GM12878 (cell line): ENCODE measurements around the gene ATN1. TPM values are rescaled to one million over a fixed set of nuclear protein-coding genes. Genes with fewer than 3 reads are reported as not detected.

Source experiments
- BACH1 ChIP-seq: fragments of 450-650 bp; IDR thresholded peaks from 2 replicates; pipeline ENCODE4 v1.6.1; 2017; ENCODE audit warnings: mild to moderate bottlenecking, borderline replicate concordance
- BCLAF1 ChIP-seq: fragments of 450-650 bp; IDR thresholded peaks from 2 replicates; pipeline ENCODE4 v1.6.1; 2017; ENCODE audit warnings: antibody characterized with exemption, mild to moderate bottlenecking, moderate library complexity
- BHLHE40 ChIP-seq, 2 experiments: fragments of 450-650 bp in 1 of 2; IDR thresholded peaks; 2 replicates each; pipeline ENCODE4 v1.6.1; 2011 to 2017; ENCODE audit warnings: low read depth in 2 of 2, borderline replicate concordance in 1 of 2, improper control_type of control experiment in 1 of 2, low read length in 1 of 2, mild to moderate bottlenecking in 1 of 2
- CEBPZ ChIP-seq: fragments of 150-350 bp; IDR thresholded peaks from 2 replicates; pipeline ENCODE4 v1.6.1; 2016; ENCODE audit warnings: low read depth, low read length
- CHD4 ChIP-seq: fragments of 200-600 bp; sonication (generic); IDR thresholded peaks from 2 replicates; pipeline ENCODE4 v1.6.1; 2016; ENCODE audit warnings: mild to moderate bottlenecking
- KDM1A ChIP-seq: fragments of 200-600 bp; sonication (generic); IDR thresholded peaks from 2 replicates; pipeline ENCODE4 v1.6.1; 2016; ENCODE audit warnings: borderline replicate concordance
- NFYB ChIP-seq: IDR thresholded peaks from 2 replicates; pipeline ENCODE4 v1.6.1; 2011; ENCODE audit warnings: low read depth, mild to moderate bottlenecking, low read length, improper control_type of control experiment, moderate library complexity; ENCODE audit not compliant: insufficient read depth
- RBBP5 ChIP-seq: fragments of 200-600 bp; sonication (generic); conservative IDR thresholded peaks from 2 replicates; pipeline ENCODE4 v1.6.1; 2016
- SRF ChIP-seq, 2 experiments: IDR thresholded peaks; 2 replicates each; pipeline ENCODE4 v1.6.1; 2011; ENCODE audit warnings: low read depth in 2 of 2, low read length in 2 of 2, mild to moderate bottlenecking in 1 of 2, moderate library complexity in 1 of 2
- TCF3 ChIP-seq: IDR thresholded peaks from 2 replicates; pipeline ENCODE4 v1.6.1; 2012; ENCODE audit warnings: low read depth, mild to moderate bottlenecking, low read length, borderline replicate concordance; ENCODE audit not compliant: insufficient read depth
- YY1 ChIP-seq: IDR thresholded peaks from 2 replicates; pipeline ENCODE4 v1.6.1; 2011; ENCODE audit warnings: low read depth, mild to moderate bottlenecking, low read length
- ZNF207 ChIP-seq: fragments of 450-650 bp; IDR thresholded peaks from 2 replicates; pipeline ENCODE4 v1.6.1; 2014; ENCODE audit warnings: antibody characterized with exemption, mild to moderate bottlenecking, borderline replicate concordance
- ZNF687 ChIP-seq: fragments of 450-650 bp; IDR thresholded peaks from 2 replicates; pipeline ENCODE4 v1.6.1; 2017; ENCODE audit warnings: mild to moderate bottlenecking, moderate library complexity
- polyA plus RNA-seq, 11 experiments: library from polyadenylated mRNA; depleted of rRNA in 4 of 11; unstranded in 6 of 11; stranded (reverse) in 5 of 11; fragments of >200 nt; fragmentation: Nextera tagmentation in 4 of 11; fragmentation: Illumina TruSeq in 1 of 11; extraction: Ambion mirVana in 4 of 11; extraction: Trizol in 1 of 11; gene quantifications; 1 replicate in 1 of 11; 2 replicates in 10 of 11; pipeline versions ENCODE4 v1.2.1 to v1.2.3, GENCODE V29; 2011 to 2016; ENCODE audit warnings: inconsistent platforms in 2 of 11, missing spikeins in 2 of 11, low read depth in 1 of 11
- total RNA-seq, 4 experiments: library from RNA; depleted of rRNA in 3 of 4; stranded (reverse); fragments of >200 nt in 3 of 4; fragmentation: Illumina TruSeq in 1 of 4; extraction: Trizol in 1 of 4; gene quantifications; 2 replicates each; pipeline versions ENCODE4 v1.2.1 to v1.2.3, GENCODE V29; 2013 to 2021
- TF ChIP-seq, protein P1 (sequence below): fragments of 450-650 bp; IDR thresholded peaks from 2 replicates; pipeline ENCODE4 v1.6.1; 2017; ENCODE audit warnings: low read depth, mild to moderate bottlenecking, moderate library complexity
- TF ChIP-seq, protein P2 (sequence below): IDR thresholded peaks from 2 replicates; pipeline ENCODE4 v1.6.1; 2011; ENCODE audit warnings: mild to moderate bottlenecking, low read depth, low read length, moderate library complexity; ENCODE audit not compliant: insufficient replicate concordance

Gene ATN1
- total and polyA plus RNA-seq, 10 of the 15 experiments (the other 5 are each of a cell fraction or from before 2014, with no cell fraction given) = 0.08 to 44.5 (median 5.0) TPM

- no peak for TF ChIP-seq CEBPZ
- peak; percentile 38; the same call in 1 of the 2 replicates for TF ChIP-seq ZNF207
- TF ChIP-seq TCF3 = peak; percentile 42; the same call in 1 of the 2 replicates
- TF ChIP-seq BCLAF1 = no peak
- no peak; the same call in 1 of the 2 replicates for TF ChIP-seq CHD4
- peak; percentile 88 to 91 for TF ChIP-seq BHLHE40 (IDR thresholded peaks at IDR 0.05; ENCODE audit: borderline replicate concordance in 1 of 2, low read depth in 2 of 2, low read length in 1 of 2)
- TF ChIP-seq ZNF687 = peak; percentile 93
- no peak for TF ChIP-seq NFYB
- no peak for TF ChIP-seq KDM1A
- no peak for TF ChIP-seq RBBP5
- TF ChIP-seq, protein P1, sequence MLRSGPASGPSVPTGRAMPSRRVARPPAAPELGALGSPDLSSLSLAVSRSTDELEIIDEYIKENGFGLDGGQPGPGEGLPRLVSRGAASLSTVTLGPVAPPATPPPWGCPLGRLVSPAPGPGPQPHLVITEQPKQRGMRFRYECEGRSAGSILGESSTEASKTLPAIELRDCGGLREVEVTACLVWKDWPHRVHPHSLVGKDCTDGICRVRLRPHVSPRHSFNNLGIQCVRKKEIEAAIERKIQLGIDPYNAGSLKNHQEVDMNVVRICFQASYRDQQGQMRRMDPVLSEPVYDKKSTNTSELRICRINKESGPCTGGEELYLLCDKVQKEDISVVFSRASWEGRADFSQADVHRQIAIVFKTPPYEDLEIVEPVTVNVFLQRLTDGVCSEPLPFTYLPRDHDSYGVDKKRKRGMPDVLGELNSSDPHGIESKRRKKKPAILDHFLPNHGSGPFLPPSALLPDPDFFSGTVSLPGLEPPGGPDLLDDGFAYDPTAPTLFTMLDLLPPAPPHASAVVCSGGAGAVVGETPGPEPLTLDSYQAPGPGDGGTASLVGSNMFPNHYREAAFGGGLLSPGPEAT = peak; percentile 97
- TF ChIP-seq BACH1 = no peak; the same call in 1 of the 2 replicates
- TF ChIP-seq, protein P2, sequence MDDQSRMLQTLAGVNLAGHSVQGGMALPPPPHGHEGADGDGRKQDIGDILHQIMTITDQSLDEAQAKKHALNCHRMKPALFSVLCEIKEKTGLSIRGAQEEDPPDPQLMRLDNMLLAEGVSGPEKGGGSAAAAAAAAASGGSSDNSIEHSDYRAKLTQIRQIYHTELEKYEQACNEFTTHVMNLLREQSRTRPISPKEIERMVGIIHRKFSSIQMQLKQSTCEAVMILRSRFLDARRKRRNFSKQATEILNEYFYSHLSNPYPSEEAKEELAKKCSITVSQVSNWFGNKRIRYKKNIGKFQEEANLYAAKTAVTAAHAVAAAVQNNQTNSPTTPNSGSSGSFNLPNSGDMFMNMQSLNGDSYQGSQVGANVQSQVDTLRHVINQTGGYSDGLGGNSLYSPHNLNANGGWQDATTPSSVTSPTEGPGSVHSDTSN = peak; percentile 7
- TF ChIP-seq YY1 = peak; percentile 62
- no peak for TF ChIP-seq SRF (IDR thresholded peaks at IDR 0.05; ENCODE audit: low read depth in 2 of 2, low read length in 2 of 2)
These were observed 31.5 kb downstream of the ATN1 start (continued) for GRCh38 chr12:6959058-6959804.
